GM13977 (cell line): ENCODE results near the gene BDH1.
A peak's percentile ranks its signal among the peaks of the same experiment; 100 is the strongest.

ENCODE experiments used
- DNase-seq: peaks from one replicate; pipeline ENCODE4 v3.0.0; 2012; ENCODE audit warnings: low spot score
- in situ Hi-C: fragments of 300-500 bp; cut with MboI; formaldehyde crosslinking; loops from one replicate; pipeline ENCODE4 v1.12.0; 2022; ENCODE audit warnings: low sequenced_read_pairs, low pct_unique_long_range_greater_than_20kb, mixed read lengths, inconsistent platforms; ENCODE audit not compliant: unreplicated experiment
- TF ChIP-seq, protein P1 (sequence below): IDR thresholded peaks from 2 replicates; pipeline ENCODE4 v1.5.1; 2012; ENCODE audit warnings: mild to moderate bottlenecking, control low read depth; ENCODE audit not compliant: insufficient read depth; ENCODE audit errors: extremely low read depth, missing control alignments

BDH1 gene

GRCh38 chr3:197546307-197547085 is 9.3 kb downstream of the BDH1 start:
- DNase-seq = no peak
- in situ Hi-C loops = no loop called here
- TF ChIP-seq, protein P1, sequence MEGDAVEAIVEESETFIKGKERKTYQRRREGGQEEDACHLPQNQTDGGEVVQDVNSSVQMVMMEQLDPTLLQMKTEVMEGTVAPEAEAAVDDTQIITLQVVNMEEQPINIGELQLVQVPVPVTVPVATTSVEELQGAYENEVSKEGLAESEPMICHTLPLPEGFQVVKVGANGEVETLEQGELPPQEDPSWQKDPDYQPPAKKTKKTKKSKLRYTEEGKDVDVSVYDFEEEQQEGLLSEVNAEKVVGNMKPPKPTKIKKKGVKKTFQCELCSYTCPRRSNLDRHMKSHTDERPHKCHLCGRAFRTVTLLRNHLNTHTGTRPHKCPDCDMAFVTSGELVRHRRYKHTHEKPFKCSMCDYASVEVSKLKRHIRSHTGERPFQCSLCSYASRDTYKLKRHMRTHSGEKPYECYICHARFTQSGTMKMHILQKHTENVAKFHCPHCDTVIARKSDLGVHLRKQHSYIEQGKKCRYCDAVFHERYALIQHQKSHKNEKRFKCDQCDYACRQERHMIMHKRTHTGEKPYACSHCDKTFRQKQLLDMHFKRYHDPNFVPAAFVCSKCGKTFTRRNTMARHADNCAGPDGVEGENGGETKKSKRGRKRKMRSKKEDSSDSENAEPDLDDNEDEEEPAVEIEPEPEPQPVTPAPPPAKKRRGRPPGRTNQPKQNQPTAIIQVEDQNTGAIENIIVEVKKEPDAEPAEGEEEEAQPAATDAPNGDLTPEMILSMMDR = no peak

DNA sequence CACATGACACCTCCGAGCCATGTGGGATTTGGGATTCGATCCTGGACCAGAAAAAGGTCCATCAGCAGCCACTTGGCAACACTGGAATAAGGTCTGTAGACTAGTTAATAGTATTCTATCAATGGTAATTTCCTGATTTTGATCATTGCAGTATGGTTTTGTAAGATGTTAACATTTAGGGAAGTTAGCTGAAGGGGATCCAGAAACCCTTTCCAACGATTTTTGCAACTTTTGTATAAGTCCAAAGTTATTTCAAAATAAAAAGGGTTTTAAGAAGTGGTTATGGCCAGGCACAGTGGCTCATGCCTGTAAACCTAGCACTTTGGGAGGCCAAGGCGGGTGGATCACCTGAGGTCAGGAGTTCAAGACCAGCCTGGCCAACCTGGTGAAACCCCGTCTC is 10.2 kb downstream of the BDH1 start:
- in situ Hi-C loops = no loop called here
- TF ChIP-seq, protein P1 = no peak
- DNase-seq = no peak

DNA sequence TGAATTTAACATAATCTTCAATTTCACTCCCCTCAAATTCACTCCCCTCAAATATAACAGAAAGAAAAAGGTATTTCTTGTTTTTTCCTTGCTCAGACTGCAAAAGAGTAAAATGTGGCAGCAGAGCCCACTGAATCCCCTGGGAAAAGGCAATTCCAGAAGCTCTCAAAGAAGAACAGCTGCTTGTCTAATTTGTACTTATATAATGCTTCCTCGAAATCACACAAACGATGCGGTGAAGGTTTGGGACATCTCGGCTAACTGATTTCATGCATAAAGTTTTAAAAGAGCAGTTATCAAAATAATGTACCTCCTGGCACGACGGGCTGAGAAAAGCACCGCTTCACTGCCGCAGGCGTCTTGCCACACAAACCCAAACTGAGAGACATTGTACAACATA is 10.7 kb downstream of the BDH1 start:
- TF ChIP-seq, protein P1 = no peak
- no peak for DNase-seq
- in situ Hi-C loops = no loop called here

- TF ChIP-seq, protein P1 = no peak
- in situ Hi-C loops = no loop called here
- peak; percentile 3 for DNase-seq
Measured at GRCh38 chr3:197542741-197543454, 12.9 kb downstream of the BDH1 start.

DNA sequence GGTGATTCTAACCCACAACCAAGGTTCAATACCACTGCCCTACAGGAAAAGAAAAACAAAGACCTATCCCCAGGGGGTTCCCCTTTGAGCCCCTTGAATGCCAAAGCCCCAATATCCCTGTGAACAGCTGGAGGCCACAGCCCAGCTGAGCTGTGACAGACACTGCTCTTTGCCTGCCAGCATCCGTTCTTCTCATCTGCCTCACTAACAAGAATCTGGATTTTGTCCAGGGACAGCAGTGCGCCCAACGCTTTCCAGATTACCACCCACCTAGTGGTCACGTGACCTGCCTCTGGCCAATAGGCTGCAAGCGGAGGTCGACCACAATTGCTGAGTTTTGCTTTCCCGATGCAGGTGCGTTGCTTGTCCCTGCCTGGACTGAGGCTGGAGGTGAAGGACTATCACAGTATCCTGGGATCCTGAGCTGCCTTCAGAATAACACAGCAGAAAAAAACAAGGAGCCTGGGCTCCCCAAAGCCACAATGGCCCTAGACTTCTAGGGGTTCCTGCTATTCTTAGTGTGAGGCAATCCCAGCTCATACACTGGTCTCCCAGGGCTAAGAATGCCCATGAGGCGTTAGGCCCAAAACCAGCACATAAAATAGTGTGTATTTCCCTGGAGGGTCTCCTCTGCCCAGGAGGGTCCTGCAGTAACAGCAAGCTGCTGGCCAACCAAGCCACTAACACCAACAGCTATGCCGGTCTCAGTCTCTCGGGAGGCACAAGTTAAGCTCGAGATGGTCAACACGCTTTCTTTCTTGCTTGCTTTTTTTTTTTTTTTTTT is 13.8 kb downstream of the BDH1 start:
- in situ Hi-C loops = no loop called here
- TF ChIP-seq, protein P1 = no peak
- no peak for DNase-seq

GRCh38 chr3:197540961-197541377 is 14.8 kb downstream of the BDH1 start:
- TF ChIP-seq, protein P1 = no peak
- in situ Hi-C loops = no loop called here
- DNase-seq = no peak
